ENCODE results near the gene CAMK2B.

CAMK2B gene

GRCh38 chr7:44266526-44266925 is 58.9 kb downstream of the CAMK2B start:
- H3K4me3 ChIP-seq (replicated peaks in 1 of 2; ENCODE audit: low read depth in 2 of 2, low read length in 2 of 2), result no peak overlapping the region
- TF ChIP-seq, protein P1, sequence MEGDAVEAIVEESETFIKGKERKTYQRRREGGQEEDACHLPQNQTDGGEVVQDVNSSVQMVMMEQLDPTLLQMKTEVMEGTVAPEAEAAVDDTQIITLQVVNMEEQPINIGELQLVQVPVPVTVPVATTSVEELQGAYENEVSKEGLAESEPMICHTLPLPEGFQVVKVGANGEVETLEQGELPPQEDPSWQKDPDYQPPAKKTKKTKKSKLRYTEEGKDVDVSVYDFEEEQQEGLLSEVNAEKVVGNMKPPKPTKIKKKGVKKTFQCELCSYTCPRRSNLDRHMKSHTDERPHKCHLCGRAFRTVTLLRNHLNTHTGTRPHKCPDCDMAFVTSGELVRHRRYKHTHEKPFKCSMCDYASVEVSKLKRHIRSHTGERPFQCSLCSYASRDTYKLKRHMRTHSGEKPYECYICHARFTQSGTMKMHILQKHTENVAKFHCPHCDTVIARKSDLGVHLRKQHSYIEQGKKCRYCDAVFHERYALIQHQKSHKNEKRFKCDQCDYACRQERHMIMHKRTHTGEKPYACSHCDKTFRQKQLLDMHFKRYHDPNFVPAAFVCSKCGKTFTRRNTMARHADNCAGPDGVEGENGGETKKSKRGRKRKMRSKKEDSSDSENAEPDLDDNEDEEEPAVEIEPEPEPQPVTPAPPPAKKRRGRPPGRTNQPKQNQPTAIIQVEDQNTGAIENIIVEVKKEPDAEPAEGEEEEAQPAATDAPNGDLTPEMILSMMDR (IDR thresholded peaks at IDR 0.05; ENCODE audit: low read depth, low read length), result no peak
- DNase-seq (ENCODE audit: low read depth in 2 of 2), result no peak

DNA sequence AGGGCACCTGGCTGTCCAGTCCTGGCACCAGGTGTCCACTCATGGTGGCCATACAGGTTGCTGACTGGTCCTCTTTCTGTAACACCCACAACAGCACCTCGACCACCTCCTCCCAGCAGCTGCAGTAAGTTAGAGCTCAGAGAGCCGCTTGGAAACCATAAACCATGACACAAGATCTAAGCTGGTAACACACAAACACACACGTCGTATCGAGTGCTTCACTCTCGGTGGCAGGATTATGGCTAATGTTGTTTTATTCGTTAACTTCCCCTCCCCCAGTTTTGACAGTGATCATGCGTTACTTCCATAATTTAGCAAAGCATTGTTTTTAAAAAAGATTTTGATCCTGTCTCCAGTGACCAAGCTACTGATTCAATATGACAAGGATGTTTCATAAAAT is 59.7 kb downstream of the CAMK2B start:
- TF ChIP-seq, protein P1 (IDR thresholded peaks at IDR 0.05; ENCODE audit: low read depth, low read length), result no peak
- no peak overlapping the region for H3K4me3 ChIP-seq (replicated peaks in 1 of 2; ENCODE audit: low read depth in 2 of 2, low read length in 2 of 2)
- DNase-seq (ENCODE audit: low read depth in 2 of 2), result no peak

GRCh38 chr7:44264221-44264931 is 61.0 kb downstream of the CAMK2B start:
- H3K4me3 ChIP-seq (replicated peaks in 1 of 2; ENCODE audit: low read depth in 2 of 2, low read length in 2 of 2), result no peak overlapping the region
- DNase-seq (ENCODE audit: low read depth in 2 of 2), result no peak
- TF ChIP-seq, protein P1 (IDR thresholded peaks at IDR 0.05; ENCODE audit: low read depth, low read length), result no peak

GRCh38 chr7:44263326-44264082 is 61.9 kb downstream of the CAMK2B start:
- TF ChIP-seq, protein P1 (IDR thresholded peaks at IDR 0.05; ENCODE audit: low read depth, low read length), result no peak
- no peak for DNase-seq (ENCODE audit: low read depth in 2 of 2)
- H3K4me3 ChIP-seq (replicated peaks in 1 of 2; ENCODE audit: low read depth in 2 of 2, low read length in 2 of 2), result no peak overlapping the region

DNA sequence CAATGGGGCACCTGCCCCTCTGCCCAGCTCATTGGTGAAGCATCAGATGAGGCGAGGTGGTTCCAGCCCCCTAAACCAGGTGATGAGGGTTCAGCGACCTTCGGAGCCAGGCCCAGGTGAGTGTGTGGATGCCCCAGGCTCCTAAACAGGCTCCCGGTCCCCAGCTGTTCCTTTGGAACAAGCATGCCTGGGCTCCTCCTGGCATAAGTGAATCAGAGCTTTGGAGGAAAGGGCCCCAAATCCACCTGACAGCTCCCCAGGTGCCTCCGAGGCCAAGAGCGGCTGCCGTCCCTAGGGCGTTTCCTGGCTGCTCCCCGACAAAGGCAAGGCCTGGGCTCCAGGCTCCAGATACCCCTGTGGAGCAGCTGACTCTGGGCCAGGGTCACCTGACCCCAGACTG is 63.4 kb downstream of the CAMK2B start:
- no peak for DNase-seq (ENCODE audit: low read depth in 2 of 2)
- TF ChIP-seq, protein P1 (IDR thresholded peaks at IDR 0.05; ENCODE audit: low read depth, low read length), result no peak

GRCh38 chr7:44261240-44261639 is 64.2 kb downstream of the CAMK2B start:
- TF ChIP-seq, protein P1 (IDR thresholded peaks at IDR 0.05; ENCODE audit: low read depth, low read length), result no peak
- no peak for DNase-seq (ENCODE audit: low read depth in 2 of 2)
- H3K4me3 ChIP-seq (replicated peaks in 1 of 2; ENCODE audit: low read depth in 2 of 2, low read length in 2 of 2), result no peak overlapping the region

More for the DNA sequence above, 63.4 kb downstream of the CAMK2B start:
- H3K4me3 ChIP-seq (replicated peaks in 1 of 2; ENCODE audit: low read depth in 2 of 2, low read length in 2 of 2), result no peak overlapping the region
